NCI-H524 treated with DMSO at 0.1 percent for 48 hours (cell line): ENCODE measurements around the gene OXGR1.
"Not testable (repeated sequence)": the region's sequence is repeated elsewhere in the genome, so short reads cannot be mapped to it uniquely, and the experiment has no call there.

Experiments used
- DNase-seq: peaks from one replicate; lab custom pipeline; 2025; lab: John Stamatoyannopoulos, UW

OXGR1 gene

DNA sequence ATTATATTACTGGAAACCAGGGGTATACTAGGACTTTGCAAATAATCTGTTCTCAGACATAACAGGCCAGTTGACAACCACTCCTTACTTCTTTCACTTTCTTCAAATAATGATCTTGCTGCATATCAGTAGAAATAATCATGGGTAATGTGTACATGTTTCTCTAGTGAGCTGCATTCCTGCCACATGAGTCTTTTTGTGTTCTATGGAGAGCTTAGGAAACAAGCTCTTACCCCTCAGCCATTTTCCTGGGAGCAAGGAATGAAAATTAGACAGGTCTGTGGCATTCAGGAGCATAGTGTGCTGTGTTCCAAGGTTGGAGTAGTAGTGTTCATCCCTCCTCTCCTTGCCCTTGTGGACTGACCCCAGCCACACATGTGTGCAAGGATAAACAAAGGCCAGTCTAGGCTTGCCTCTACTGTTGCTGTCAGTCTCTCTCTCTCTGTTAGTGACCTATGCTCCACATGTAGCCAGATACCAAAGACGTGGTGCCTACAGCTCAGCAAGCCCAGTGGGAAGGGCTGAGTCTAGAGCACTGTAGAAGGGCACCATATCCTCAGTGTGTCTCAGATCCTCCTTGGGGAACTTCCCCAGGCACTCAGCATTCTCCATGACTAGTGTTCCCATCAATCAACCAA lies 11.5 kb upstream of the OXGR1 start:
- DNase-seq = no peak

DNA sequence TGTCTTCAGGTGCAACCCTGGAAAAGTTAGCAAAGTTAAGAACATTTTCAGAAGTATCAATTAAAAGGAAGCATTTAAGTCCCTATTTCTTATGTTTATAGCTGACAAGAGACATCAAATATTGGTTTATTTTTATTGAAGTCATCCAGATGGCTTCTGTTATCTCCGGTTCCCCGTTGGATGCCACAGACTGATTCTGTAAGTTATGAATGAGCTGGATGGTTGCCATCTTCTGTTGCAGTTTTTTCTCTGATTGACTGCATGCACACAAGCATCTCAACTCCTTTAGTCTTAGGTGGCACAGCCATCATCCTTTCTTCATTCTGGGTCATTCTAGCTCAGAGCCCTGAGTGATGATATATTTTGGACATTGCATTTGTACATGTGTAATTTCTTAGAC lies 10.6 kb upstream of the OXGR1 start:
- DNase-seq = no peak

DNA sequence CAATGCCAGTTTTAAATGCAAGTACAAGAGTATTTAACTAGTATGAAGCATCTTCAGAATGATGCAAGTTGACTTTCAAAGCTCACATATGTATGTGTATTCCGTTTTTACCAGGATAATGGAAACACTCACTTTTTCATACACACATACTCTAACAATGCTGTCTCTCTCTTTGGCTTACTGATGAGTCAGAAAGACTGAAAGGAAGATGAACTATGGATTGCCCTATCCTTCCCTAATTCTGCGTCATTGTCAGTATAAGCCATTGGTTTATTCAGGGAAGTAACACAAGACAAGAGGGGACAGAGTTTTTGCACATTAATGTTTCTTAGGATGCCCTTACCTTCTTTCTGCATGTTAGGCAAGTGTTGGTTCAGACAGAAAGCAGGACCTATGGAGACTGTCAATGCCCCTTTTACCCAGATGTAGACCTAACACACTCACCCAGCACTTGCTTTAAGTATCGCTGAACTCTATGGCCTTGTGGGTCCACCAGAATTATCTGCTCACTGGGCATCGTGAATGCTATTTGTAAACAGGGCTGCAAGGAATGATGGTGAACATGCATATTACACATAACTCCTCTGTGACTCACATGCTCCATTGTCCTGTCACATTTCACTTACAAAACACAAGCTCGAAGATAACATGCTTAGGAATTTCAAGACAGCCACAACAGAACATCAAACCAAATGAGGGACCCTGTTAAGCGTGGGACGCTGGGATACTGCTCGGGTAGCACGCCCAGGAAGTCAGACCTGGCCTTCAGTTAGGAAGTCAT lies 10.0 kb upstream of the OXGR1 start:
- no peak for DNase-seq

DNA sequence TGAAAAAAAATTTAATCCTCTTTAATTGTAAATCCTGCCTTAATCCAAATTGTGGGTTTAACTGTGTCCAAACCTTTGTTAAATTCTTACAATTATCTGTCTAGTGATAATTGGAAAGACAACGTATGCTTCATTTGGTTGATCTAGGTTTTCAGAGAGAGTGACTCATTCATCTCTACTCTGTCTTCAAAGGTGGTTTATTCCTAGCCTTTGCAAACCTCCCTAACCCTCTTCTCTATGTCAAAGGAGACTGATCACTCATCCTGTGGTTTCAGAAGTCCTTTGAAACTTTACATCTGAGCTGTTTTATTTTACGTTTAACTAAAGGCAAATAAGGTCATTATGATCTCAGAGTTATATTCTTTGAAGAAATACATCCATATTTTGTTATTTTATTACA lies 8.8 kb upstream of the OXGR1 start:
- DNase-seq = no peak

DNA sequence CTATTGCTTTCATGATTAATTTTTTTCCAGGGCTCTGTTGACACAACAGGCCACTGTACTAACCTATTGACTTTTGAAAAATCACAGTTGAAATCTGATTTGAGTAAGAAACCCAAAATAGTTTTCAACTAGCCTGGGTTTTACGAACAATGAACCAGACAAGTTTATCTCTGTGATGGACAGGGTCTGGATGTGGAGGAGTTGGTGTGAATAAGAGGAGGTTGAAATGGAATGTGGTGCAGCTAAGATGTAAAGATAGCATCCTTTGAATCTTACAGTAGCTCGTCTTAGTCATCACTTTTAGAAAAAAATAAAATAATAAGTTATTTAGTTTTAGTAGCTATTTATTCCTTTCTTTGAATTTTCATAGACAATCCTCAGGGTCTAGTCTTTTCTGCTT lies 8.3 kb upstream of the OXGR1 start:
- DNase-seq = no peak

DNA sequence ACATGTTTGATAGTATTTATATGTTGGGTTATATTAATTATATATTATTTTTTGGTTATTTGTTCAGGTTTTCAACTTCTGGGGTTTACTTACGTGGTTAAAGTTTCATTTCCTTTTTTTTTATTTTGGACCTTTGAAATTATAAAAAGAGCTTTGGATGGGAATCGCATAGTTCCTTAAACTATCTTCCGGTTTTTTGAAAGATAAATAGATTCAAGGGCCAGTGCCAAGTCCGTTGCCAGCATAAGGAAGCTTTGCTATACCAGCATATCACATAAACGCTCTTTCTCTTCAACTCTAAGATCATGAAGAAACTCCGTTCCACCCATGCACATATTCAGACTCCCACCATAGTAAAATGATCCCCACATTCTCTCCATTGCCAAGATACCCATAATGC lies 7.4 kb upstream of the OXGR1 start:
- no peak for DNase-seq

DNA sequence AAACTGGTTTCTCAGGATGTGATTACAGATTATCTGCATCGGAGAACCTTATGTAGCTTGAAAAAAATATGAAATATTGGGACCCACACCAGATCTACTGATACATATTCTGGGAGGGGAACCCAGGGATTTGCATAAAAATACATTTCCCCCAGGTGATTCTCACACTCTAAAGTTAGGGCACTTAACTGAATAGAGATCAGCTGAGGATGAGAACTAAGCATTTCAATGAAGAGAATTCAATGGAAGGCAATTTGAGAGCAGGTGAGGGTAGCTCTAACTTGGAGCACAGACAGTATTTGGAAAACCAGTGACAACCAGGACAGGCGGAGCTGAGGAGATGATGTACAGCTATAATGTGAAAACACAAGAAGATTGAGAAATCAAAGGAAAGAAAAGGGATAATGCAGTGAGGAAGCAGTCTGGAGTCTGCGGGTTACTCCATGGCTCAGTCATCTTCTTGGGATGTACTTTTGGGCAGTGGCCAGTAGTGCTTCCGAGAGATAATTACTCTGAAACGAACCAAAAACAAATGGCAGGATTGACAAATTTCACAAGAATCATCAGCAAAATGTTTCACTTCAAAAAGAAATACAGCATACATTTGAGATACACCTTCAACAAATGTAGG lies 6.1 kb upstream of the OXGR1 start:
- no peak for DNase-seq

DNA sequence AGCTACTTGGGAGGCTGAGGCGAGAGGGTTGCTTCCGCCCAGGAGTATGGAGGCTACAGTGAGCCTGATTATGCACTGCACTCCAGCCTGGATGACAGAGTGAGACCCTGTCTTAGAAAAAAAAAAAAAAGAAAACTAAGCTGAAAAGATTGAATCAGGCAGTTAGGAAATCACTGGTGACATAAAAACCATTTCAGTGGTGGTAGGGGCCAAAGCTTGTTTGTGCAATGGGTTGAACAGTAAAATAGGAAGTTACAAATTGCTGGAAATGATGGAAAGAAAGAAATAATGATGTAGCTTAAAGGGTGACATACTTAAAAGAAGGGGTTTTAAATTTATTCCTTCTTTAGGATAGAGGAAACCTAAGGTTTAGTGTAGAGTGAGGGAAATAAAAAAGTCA lies 4.8 kb upstream of the OXGR1 start:
- no peak for DNase-seq

DNA sequence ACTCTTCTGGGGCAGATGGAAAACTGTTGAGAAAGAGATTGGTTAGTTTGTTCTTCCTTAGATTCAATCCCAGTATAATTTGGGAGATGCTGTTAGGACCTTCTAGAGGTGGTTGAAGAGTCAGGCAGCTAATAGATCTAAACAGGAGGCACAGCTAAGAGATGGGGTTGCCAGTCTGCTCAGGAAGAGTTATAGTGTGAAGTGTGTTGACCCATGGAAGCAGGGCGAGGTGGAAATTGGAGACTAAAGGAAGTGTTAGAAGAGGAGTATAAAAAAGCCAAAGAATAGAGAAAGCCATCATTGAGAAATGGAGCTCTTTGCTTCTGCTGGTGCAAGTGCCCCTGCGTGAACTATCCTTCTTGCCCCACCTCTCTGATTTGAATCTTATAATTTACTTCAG lies 3.8 kb upstream of the OXGR1 start:
- DNase-seq = no peak

DNA sequence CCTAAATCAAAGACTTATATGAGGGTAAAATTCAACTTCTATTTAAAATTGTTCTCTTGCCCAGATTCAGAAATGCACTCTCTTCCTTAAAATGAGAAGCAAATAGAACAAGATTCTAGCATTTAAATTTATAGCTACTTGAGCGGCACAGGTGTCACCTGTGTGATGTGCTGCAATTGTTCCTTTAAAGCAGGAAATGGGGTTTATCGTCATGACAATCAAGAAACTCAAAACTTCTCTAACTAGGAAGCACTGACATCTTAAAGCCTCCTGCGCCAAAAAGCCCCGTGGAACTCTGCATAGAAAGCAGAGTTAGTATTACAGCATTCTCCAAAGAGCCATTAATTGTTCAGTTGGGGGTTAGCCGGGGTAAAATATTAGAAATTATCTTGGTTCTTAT lies 2.6 kb upstream of the OXGR1 start:
- no peak for DNase-seq

DNA sequence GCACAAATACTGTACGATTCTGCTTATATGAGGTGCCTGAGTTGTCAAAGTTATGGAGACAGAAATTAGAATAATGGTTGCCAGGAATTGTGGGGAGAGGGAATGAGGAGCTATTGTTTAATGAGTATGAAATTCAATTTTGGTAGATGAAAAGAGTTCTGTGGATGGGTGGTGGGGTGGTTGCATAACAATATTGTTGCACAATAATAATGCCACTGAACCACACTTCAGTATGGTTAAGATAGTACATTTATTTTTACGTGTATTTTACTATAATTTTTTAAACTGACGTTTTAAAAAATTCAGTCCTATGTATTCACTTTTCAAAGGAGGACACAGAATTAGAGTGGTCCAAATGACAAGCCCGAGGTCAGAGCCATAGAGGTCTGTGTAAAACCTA lies 1.8 kb upstream of the OXGR1 start:
- no peak for DNase-seq

DNA sequence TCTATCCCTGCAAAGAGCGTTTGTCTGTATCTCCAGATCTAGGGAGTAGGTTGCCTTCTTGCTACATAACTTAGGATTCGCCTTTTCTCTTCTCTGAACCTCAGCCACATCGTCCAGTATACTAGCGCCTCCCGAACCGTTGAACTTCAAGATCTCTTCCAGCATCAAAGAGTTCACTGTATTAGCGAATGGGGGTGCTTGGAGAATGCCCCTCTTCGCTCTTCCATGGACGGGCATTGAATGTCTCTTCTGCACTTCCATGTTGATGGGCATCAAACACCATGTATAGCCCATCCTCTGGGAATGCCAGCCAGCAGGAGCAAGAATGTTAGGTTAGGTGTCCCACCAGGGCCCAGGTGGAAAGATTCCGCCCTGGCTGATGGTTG lies 575 bp upstream of the OXGR1 start:
- no peak for DNase-seq

DNA sequence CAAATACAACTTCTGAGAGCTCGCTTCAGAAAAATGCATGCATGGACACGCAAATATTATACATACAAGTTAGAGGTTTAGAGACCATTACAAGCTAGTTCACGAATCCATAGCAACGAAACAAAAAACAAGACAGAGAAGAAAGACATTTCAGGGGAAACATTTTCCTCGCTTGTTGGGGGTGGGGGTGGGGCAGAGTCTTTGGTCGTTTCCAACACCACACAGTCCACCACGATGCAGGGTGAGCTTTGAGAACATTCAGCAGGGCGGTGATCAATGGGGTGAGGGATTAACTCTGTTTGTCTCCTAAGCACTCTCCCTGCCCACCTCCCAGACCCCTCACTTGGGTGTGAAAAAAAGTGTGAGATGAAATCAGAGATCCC lies 651 bp downstream of the OXGR1 start:
- DNase-seq = no peak

DNA sequence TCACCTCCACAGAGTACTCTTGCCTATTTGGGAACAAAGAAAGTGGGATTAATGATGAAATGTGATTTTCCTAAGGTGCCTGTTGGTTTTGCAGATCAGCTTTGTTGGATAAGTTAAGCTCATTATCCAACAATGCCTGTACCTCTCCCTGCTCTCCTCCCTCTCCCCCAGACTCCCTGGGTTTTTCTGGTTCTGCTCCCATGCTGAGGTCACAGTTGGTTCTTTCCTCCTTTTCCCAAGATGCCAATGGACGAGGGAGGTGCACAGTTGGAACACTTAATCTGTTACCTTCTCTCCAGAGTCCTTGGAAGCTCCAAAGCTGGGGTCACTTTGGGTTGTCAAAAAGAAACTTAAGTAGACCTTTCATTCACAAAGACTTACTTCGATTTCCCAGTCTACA lies 1.6 kb downstream of the OXGR1 start:
- no peak for DNase-seq

DNA sequence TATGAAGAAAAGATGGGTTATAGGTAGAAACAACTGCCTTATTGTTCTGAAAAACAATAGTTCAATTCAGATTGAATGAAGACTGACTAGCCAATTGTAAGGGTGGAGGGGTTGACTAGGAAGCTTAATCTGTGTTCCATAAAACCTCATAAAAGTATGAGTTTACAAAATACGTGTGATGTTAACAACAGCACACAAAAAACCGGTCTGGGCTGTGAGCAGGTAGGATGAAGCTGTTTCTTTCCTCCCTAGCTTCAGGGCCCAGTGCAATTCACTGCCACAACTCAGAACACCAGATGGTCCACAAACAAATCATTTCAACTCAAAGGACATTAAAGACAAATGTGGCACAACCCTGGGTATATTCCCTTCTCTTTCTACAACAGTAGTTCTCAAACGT lies 3.2 kb downstream of the OXGR1 start:
- no peak for DNase-seq

DNA sequence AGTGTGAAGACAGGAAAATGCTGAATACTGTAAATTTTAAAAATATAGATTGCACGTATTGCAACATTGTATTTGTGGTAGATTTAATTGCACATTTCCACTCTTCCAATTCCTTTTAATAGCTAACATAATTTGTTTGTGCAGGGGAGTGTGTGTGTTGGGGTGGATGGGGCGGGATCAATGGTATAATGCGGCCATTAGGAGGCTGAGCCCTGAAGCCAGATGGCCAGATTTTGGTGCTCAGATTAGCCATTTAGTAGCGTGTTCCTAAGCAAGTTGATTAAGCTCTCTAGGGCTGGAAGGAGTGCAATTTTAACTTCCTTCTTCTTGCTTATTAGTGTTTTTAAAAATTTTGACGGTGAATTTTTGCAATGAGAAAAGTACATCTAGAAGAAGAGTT lies 5.8 kb downstream of the OXGR1 start:
- peak; percentile 28 for DNase-seq

DNA sequence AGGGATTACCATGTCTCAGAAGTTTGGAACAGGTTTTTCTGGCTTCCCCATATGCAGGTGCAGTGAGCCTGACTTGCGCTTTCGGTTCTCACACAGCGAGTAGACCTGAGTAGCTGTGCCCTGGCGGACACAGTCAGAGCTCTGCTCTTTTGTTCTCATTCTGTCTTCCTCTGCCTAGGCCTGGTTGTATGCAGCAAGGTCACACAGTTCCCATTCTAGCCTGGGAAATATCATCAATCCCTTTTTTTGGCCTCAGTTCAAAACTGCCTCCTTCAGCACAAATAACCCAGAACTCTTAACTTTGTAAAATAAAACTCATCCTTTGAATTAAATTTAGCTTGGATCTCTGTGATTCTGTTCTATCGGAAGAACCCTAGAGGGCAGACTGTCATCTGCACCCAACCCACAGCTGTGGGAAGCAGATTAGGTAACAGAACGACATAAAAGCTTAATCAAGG lies 10.2 kb downstream of the OXGR1 start:
- DNase-seq = no peak

DNA sequence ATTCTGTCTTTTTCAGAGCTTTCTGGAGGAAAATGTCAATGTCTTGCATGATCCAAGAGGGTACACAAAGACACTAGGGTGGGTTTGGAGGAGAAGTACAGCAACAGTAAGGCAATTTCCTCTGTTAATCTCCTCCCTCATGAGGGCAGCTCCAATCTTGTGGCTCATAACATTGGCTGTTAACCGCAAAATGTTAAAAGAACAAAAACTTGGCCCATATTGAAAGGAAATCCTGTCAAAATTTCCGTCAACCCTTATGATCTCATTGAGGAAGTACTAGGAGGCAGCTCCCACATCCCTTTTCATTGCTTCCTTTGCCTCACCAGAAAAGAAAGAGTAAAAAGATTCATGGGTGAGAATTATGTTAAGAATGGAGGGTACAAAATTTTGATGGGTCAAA lies 11.6 kb downstream of the OXGR1 start:
- no peak for DNase-seq

DNA sequence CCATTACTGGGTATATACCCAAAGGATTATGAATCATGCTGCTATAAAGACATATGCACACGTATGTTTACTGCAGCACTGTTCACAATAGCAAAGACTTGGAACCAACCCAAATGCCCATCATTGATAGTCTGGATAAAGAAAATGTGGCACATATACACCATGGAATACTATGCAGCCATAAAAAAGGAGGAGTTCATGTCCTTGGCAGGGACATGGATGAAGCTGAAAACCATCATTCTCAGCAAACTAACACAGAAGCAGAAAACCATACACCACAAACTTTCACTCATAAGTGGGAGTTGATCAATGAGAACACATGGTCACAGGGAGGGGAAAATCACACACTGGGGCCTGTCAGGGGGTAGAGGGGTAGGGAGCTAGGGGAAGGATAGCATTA lies 14.4 kb downstream of the OXGR1 start:
- not testable (repeated sequence) for DNase-seq

DNA sequence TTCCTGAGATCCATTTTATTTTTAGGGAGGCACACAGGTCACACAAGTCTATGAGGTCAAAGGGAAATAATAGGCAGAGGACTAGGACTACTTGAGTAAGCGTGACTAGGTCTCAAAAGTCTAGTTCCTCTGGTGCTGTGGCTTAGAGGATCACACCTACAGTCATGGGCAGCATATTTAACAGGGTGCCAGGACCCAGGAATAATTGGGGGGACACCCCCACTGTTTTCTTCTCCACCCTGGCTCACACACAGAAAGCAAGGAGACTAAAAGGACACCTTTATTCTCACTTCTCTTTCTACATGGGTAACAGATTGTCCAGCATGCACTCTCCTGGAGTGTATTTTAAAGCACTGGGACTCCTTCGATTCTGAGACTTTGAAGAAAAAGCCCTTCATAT lies 26.2 kb downstream of the OXGR1 start:
- DNase-seq = no peak

DNA sequence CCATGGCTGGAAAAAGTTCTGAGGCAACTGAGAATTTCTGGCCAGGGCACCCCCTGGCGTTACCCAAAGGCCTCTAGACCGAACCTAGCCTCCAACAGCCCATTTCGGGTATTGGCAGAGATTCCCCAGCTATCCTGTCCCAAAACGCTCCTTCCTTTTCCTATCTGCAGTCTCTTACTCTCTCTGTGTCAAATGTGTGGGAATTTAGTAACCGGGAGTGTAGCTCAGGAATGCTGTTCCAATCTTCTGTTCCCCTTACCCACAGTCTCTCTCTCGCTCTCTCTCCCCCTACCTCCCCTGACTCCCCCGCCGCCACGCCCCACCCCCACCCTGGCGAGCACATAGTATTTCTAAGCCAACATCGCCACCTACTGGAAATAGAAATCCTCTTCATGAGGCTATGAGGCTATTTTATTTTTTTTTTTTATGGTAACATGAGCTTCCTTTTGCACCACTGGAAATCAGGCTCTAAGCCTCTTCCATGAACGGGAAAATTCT lies 27.0 kb downstream of the OXGR1 start:
- no peak for DNase-seq

DNA sequence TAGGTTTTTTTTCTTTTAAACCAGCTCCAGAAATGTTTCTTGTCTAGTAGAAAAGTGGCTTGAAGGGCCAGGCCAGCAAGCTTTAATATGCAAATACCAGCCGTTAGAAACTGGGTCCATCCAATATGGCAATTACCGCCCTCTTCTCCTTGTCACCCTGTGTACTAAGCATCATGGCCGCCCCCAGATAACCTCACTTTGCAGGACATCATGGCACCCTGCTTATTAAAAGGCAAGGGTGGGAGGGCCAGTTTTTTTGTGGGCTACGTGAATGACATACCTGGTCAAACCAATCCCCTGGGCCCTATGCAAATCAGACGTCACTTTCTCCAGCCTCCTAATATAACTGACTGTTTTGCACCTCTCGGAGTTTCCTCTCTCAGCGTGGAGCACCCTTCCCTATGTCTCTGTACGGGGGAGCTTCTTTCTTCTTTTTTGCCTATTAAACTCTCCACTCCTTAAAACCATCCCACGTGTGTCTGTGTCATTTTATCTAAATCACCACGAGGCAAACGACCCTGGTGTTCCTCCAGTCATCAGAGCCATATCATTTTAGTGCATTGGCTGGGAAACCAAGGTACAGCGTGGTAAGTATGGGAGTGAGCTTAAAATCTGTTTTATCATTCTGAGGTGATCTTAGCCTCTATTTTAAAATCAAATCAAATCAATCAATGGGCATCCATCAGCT lies 27.7 kb downstream of the OXGR1 start:
- no peak for DNase-seq
